GM18909 (cell line): ENCODE data around the gene COL19A1.

Experiments used
- ATAC-seq: cut with Tn5 transposase; IDR thresholded peaks from one replicate; pipeline ENCODE4 v1.9.1; 2021; ENCODE audit warnings: mild to moderate bottlenecking; ENCODE audit not compliant: unreplicated experiment, poor library complexity

Gene COL19A1

DNA sequence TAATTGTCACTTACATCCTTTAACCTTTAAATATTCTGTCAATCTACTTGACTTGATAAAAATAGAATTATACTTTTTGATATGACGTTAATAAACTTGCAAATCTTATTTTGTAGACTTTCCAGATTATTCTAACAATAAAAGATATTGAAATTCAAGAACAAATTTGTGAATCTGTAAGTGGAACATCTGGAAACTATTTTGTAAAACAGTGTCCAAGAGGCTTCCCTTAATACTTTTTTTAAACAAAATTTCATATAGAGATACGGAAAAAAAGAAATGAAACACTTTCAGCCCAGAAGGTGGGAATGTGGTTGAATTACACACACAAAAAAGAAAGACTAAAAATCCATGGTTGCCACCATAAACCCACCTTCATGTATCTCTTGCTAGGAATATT lies 174.4 kb downstream of the COL19A1 start:
- no peak for ATAC-seq

- ATAC-seq = no peak
These were observed 175.1 kb downstream of the COL19A1 start for GRCh38 chr6:70041411-70041810.

DNA sequence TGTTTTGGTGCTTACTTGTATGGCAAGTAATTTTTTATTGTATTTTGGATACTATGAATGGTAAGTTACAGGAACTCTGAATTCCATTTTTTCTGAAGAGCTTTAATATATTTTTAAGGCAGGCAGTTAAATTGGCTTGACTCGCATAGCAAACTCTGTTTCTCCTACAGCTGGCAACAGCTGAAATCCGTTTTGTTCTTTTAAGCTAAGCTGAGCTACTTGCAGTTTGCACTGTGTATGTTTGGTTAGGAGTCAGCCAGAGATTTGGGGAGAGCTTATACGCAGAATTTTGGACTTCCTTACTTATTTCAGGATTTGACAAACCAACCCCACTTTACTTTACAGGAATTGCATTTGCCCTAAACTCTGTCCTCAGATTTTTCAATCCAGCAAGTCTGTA lies 179.1 kb downstream of the COL19A1 start:
- ATAC-seq = no peak

- no peak for ATAC-seq
These were observed 185.1 kb downstream of the COL19A1 start for GRCh38 chr6:70051197-70052124.

DNA sequence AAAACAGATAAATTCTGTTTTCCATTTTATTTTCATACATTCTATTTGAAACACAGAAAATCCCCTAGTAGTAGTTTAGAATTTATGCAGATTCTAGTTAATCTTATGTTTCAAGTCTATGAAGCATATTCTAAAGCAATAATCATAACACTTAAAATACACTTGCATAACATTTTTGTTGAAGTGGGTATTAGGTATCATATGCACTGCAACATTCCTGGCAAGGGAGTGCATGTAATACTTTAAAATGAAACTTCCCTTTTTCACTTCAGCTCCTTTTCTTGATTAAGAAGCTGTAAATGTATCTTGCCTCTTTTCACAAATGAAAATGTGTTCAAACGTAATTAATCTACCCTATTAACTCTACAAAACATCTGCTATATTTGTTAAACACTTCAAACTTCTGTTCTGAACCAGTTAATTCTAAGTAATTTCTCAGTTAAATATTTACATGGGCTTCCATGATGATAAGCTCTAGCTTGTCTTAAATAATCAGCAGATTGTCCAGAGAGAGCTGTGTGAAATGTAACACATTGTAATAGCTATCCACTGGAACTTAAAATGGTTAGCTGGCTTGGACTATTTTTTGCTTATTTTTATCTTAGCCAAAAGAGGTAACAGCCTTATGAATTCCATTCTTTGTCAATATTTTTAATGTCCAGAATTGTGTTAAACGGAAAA lies 192.8 kb downstream of the COL19A1 start:
- no peak for ATAC-seq

- ATAC-seq = no peak
These were observed 194.3 kb downstream of the COL19A1 start for GRCh38 chr6:70060680-70061079.

GRCh38 chr6:70061546-70061945 lies 195.2 kb downstream of the COL19A1 start:
- no peak for ATAC-seq

DNA sequence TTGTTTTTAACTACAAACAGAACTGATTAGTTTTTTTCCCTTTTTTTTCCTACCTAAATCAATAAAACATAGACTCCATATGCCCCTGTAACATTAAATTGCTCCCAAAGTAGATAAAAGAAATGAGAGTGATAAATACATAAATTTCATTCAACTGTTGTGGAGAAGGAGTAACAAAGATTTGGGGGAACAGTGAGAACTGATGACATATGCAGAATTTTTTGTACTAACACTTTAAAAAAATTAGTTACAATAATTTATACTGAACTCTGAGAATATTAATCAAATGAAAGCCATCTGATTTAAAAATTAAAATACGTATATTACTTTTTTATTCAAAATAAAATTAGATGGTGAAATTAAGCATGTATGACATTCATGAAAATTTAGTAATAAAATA lies 195.7 kb downstream of the COL19A1 start:
- ATAC-seq = no peak

- ATAC-seq = no peak
These were observed 206.3 kb downstream of the COL19A1 start for GRCh38 chr6:70072540-70073179.

GRCh38 chr6:70073637-70074036 lies 207.3 kb downstream of the COL19A1 start:
- ATAC-seq = no peak

DNA sequence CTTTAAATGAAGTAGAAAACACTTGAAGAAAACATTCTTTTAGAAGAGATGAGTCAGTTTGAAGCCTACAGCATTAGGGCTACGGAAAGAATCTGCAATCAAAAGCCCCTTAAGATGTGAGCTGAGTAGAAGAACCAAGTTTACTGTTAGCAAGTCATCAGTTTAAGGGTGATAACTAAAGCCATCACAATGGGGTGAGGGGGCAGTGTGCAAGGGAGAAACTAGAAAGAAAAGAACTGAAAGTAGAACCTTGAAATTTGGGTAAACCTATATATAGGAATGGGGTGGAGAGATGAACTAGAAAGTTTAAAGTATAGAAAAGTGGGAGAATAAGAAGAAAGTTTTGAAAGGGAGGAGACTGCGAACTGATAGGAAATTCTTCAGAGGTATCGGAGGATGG lies 212.9 kb downstream of the COL19A1 start:
- ATAC-seq = no peak

DNA sequence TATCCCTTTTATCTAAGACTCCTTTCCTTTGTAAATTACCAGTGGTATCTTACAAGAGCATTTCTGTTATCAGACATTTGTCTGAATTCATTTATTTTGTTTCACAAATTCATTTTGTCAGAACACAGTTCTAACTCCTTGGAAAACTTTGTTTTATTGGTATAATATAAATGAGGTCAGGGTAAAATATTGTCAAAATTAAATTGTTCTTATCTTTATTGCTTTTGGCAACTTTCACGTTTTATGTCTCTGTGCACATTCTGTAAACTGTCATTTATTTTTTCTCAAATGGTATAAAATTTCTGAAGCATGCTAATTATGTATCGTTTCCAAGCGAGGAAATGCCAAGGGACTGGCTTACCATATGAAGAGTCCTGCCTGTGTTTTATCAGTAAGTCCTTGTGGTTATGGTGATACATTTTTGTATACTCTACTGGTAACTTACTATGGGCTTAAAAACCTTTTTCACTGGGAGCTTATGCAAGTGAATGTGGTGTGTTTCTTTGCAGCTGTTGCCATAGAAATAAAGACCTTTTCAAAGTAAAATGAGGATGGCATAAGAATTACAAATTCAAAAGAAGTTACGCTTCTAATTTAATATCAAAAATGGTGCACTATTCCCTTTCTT lies 214.2 kb downstream of the COL19A1 start:
- ATAC-seq = no peak

DNA sequence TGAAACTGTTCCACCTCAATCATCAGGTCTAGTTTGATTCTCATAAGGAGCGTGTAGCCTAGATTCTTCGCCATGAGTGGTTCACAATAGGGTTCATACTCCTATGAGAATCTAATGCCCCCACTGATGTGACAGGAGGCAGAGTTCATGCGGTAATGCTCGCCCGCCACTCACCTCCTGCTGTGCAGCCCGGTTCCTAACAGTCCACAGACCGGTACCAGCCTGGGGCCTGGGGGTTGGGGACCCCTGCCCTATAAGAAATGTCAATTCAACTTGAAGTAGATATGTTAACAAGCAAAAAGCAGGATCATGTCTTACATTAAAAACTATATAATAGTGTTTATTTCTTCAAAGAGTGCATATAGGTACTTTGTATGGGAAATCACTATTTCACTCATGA lies 216.5 kb downstream of the COL19A1 start:
- no peak for ATAC-seq

DNA sequence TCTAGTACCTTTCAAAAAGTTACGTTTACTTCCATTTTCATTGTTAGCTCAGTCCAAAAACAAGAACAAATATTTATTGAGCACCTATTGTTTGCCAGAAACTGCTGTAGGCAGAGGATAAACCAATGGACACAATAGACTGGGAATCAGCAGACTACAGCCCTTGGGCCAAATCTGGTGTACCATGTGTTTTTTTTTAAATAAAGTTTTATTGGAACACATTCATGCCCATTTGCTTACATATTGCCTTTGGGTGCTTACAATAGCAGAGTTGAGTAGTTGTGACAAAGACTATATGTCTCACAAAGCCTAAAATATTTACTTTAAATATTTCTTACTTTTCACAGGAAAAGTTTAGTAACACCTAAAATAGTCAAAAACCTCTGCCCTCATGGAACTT lies 220.4 kb downstream of the COL19A1 start:
- no peak for ATAC-seq

- ATAC-seq = no peak
These were observed 227.8 kb downstream of the COL19A1 start for GRCh38 chr6:70094156-70094555.

GRCh38 chr6:70099732-70100131 lies 233.4 kb downstream of the COL19A1 start:
- no peak for ATAC-seq

- no peak for ATAC-seq
These were observed 237.4 kb downstream of the COL19A1 start for GRCh38 chr6:70103798-70104197.

GRCh38 chr6:70107852-70108629 lies 241.7 kb downstream of the COL19A1 start:
- peak; percentile 59 for ATAC-seq

DNA sequence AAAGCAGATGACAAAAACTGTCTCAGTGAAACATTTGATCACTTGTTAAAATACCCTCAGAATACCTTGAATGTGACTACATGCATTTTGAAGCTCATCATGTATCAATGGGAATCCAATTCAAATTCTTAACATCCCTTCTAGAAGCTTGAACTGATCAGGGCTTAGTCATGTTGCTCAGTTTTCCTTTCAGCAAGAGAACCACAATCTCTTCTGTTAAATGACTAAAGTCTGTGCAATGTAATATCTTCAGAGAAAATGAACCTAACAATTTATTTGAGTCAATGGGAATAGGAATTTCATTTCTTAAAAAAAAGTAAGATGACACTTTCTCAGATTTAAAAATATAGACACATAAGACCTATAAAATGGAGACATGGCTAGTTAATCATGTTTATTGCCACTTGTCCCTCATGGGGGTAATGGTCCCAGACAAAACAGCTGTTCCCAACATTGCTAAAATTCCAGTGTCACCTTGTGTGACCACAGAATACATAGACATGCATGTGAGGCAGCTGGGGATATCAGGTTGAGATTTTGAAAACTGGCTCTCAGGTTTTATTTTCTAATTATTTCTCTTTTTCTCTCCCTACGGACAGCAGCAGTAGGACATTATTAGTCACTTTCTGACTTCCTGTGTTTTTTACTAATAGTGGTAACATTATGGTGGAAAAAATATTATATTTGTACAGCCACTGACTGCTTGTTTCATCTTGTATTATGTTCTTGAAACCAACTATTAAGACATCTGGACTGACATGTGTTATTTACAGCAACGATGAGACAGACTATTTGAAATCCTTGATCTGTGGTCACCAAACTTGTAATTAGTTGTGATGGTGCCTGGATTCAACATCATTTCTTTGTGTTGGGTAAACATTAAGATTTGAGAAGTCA lies 244.0 kb downstream of the COL19A1 start:
- peak; percentile 57 for ATAC-seq
